HG03108 (cell line): ENCODE measurements around the gene PDCD4.
A peak's percentile ranks its signal among the peaks of the same experiment; 100 is the strongest.

Experiments
- ATAC-seq: cut with Tn5 transposase; IDR thresholded peaks from one replicate; pipeline ENCODE4 v1.9.1; 2021; ENCODE audit warnings: moderate library complexity; ENCODE audit not compliant: unreplicated experiment

PDCD4 gene

DNA sequence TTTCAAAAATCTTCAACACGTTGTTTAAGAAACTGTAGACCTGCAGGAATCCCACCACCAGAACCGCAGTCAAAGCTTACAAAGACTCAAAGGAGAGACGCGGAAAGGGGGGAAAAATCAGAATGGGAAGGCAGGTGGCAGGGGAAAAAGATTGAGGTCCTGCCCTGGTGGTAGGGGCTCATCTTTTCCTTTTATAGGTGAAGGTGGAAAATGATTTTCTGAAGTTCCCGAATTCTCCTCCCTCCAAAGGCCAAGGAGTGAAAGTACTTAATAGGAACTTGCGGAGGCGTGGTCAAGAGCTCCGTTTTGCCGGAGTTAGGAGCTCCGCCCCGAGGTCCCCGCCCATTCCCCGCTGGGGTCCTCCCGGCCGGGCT lies 46.5 kb downstream of the PDCD4 start:
- no peak for ATAC-seq

DNA sequence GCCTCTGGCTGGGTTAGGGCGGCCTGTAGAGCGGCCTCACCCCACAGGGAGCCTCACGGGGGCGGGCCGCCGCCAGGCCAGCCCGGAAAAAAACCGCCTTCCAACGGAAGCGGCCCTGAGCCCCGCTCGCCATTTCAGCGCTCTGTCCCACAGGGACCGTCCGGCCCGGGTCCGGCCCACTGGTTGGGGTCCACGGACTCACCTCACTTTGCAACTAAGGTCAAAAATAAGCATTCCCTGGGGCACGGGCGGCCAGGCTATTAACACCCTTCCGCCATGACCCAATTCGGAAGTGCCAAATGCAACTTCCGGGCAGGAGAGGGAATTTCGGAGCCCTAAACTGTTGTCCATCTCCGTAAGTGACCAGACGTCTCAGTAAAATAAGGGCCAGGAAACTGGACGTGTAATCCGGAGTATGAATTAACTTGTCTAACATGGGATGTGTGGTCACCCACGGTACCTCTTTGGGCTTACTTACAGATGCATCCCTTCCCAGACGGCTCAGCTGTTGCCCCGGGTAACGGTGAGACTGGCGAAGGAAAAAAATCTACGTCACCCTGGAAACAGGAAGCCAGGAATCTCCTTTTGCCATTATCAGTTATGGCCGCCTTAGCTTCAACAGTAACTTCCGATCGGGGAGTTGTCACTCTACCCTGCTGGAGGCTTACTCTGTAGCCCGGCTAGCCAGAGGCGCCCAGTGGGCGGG lies 47.1 kb downstream of the PDCD4 start, which contains the start of gene BBIP1:
BBIP1 (minus strand) TSS at position 538 of the 706 bp plus-strand sequence. CDS start 1,023 bp downstream, outside the sequence.
- peak; percentile 58 for ATAC-seq

DNA sequence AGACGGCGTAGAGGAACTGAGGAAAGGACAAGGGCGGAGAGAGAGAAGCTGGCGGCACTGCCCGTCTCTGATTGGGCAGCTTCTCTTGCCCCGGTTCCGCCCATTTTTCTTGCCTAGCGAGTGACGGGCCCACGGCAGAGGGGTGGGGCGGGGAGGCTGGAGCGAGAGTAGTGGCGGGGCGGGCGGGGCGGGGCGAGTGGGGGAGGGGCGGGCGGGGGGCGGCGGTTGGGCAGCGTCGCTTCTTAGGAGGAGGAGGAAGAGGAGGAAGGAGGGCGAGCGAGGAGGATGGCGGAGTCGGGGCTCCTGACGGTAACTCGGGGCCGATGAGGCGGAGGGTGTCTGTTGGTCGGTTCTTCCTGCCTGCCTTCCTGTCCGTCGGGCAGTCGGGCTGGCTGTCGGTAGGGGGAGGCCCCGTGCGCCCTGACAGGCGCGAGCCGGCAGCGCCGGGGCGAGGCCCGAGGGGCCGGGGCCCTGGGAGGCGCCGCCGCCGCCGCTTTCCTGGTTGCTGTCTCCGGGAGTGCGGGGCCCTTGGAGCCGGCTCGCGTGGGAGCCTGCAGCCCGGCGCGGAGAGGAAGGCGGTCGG lies 47.7 kb downstream of the PDCD4 start, which contains the start of gene SHOC2:
SHOC2 (plus strand) TSS at position 256 of the 583 bp plus-strand sequence. CDS start 44,755 bp downstream, outside the sequence.
- ATAC-seq, result peak; percentile 83

DNA sequence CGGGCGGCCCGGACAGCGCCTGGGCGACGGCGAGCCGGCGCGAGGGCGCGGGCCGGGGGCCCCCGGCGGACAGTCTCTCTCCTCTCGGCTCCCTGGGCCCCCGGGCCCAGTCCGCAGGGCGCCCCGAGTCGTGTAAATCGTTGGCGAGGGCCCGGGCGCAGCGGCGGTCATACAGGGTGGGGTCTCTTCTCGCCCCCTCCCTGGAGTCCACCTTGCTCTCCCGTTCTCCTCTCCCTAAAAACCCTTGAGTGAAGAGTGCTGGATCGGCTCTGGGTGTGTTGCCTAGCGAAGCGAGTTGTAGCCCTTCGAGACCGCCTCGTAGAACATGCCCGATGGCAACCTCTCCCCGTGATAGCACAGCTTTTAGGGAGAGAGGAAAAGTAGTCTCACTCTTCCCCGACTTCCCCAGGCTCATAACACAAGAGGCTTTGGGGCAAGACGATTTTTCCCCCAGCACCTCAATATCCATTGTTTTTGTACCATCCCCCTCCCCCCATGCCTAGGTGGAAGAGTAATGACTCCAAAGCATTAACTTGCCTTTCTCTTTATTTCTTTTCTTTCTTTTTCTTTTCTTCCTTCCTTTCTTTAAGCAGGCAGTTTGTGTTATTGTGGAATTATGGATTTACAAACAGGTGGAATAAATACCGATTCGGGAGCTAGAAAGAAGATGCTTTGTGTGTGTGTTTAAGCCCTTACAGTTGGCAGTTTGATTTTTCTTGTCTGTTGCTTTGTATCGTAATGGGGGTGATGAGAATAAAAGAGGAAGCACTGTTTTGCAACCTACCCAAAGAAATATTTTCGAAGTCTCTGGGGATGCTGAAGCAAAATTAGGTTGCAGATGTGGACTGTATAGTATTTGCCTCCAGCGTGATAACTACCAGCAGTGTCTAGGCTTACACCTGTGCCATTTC lies 48.5 kb downstream of the PDCD4 start:
- ATAC-seq, result peak; percentile 20

DNA sequence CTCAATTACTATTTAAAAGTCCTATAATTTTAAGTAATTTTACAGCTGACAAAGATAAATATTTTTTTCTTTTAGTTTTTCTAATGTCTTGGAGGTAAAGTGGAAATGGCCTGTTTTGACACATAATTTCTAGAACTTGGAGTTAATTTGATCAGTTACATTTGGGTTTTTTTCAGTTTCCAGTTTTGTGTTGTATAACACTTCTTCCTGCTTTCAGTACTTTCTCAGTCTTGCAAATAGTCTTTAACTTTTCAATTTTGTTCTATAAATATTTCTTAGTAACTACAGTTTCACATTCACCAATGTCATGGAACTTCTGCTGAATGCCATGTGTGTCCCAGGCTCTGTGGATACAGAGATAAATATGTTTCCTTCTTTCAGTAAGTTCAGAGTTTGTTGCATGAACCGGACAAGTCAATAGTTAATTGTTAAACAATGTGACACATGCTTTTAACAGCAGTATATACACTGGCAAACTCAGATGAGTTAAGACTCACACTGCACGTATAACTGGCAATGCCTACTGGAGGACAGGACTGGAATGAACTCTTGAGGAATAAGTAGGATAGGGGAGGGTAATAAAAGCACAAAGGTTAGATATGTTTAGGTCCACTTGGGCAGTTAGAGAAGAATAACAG lies 52.2 kb downstream of the PDCD4 start:
- ATAC-seq, result no peak

DNA sequence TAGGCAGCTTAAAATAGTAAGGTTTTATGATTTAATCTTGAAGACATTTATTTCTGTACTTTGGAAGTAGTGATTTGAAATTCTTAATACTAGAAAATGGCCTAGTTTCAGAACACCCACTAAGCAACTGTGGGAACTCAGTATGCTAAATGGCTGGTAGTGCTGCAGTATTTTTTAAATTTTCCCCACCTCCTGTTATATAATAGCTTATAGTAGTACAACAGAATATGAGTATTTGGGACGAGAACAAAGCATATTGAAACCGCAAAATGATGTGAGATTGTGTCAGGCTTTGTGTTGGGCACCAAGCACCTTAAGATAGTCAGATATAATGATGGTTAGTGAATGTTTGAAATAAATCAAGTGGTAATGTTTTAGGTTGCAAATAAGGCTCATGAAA lies 55.7 kb downstream of the PDCD4 start:
- ATAC-seq, result no peak

DNA sequence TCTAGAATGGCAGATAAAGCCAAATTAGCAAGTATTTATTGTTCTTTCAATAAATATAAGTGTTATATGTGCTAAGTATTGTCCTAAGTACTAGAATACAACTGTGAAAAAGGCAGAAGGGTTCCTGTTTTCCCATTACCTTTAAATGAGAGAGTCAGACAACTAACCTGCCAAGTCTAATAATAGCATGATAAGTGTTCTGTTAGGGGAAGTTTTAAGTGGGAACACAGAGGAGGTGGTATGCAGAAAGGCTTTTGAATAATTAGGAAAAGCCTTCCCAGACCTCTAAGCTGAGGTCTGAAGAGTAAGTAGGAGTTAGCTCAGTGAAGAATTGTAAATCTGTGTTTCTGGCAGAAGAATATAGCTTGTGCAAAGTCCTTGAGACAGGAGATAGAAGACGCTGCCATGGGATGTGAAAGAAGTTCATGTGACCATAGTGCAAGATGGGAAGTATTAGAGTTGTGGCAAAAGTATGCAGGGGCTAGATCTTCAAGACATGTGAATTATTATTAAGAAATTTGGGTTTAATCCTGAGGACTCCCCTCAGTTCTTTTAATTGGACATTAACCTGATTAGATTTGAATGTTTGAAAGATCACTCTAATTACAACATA lies 60.1 kb downstream of the PDCD4 start:
- ATAC-seq, result no peak

DNA sequence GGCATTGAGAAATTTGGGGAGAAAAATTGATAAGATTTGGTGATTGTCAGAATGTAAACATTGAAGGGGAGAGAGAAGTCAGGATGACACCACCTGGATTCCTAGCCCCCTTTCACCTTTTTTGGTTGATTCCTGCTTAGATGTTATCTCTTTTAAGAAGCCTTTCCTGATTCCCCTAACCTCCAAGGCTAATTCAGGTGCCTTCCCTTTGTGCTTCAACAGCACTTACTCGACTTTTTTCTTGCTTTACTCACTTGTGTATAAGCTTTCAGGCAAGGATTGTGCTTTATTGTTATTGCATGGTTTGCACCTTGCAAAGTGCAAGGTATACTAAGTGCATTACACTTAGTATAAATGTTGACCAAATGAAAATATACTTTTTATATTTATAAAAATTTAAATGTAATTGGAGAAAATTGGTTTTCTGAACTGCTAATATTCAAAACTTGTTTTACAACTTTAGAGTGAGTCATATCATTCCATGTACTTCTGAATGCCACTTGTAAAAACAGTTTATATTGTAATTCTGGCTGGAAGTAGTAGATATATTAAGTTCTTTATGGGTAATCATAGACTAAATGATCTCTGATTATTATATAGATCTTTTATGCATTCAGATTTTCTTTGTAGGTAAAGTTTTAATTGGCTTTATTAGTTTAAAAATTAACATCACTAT lies 60.9 kb downstream of the PDCD4 start:
- no peak for ATAC-seq

DNA sequence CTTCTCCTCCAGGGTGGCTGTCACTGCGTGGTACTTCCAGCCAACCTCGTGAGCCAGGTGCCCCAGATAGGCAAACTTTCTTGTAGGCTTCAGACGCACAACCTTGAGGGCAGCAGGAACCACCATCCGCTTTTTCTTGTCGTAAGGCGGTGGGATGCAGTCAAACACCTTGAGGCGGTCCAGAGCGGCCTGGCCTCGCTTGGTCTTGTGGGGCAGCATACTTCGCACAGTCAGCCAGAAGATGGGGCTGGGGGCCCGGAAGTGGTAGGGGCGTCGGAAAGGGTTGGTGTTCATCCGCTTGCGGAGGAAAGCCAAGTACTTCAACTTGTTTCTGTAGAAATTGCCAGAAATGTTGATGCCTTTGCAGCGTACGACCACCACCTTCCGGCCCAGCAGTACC lies 65.0 kb downstream of the PDCD4 start:
- ATAC-seq, result no peak

DNA sequence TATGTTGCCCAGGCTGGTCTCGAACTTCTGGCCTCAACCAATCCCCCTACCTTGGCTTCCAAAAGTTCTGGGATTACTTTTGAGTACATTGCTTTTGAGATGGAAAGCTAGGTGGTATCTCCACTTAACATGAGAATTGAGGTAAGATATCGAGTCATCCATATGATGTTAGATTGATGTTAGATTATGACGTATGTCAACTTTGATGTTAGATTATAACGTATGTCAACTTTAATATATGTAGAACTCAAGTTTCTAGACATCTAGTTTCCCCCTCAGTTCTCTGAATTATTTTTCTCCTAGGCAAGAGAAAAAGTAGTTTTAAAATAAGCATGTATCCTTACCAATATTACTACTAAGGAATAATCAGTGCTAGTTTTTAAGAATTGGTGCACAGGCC lies 67.7 kb downstream of the PDCD4 start:
- no peak for ATAC-seq

DNA sequence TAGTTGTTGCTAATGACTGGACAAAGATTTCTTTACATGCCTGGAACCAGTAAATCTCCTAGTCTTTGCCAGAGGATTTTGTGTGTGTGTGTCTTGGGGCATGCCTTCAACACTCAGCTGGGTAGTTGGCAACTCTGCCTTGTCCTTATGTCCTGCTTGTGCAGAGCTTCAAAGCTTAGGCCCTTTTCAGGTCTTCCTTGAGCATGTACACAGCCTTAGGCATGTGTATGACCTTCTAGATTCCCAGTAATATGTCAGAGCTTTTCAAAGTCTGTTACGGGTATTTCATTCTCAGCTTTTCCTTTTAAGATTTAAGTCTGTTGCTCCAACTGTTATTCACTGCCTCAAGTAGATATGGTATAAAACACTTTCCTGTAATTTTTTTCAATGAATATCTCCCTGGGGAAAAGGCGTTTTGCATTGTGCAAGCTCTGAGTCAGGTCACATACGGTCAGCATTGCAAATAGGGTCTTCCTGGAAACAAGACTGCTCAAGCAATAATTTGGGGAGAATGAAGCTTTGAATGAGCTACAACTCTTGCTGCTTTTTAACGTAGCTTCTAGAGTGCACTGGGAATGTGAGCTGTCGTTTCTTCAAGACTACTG lies 73.2 kb downstream of the PDCD4 start:
- no peak for ATAC-seq

DNA sequence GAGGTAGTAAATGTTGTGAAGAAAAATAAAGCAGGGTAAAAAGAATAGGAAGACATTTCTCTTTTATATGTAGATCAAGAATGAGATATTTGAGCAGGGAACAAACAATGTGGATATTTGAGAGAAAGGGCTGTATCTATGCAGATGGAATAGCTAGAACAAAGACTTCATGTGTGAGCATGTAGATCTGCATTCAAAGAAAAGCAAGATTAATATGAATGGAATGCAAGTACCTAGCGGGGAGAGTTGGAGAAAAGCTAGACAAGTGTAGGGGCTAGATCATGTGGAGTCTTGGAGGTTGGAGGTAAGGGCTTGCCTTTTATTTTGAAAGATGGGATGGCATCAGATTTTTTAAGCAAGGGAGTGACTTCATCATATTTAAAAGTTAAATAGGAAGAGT lies 74.8 kb downstream of the PDCD4 start:
- ATAC-seq, result no peak

DNA sequence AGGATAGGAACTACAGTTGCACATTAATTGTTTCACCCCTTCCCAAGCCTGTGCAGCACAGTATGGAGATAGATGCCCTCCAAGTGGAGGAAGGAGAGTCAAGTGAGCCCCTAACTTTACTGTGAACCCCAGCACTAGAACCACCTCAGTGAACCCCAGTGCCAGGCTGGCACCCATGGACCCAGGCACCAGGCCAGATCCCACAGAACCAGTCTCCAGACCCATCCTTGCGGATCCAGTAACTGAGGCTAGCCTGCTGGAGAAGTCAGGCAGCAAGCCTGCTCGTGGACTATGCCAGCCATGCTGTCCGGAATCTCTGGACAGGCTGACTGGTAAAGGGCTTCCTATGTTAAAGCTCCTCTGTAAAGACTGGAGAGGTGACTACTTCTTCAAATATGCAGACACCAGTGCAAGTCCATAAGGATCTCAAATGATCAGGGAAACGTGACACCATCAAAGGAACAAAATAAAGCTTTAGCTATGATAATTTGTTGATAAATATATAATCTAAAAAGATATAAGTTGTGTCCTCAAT lies 75.4 kb downstream of the PDCD4 start:
- ATAC-seq, result no peak
